Heart right ventricle (tissue), 16 donors: ENCODE results near the gene DERA. TPM values are rescaled to one million over a fixed set of nuclear protein-coding genes. Genes with fewer than 3 reads are reported as not detected.

ENCODE experiments used
- ATAC-seq, 8 donors: fragments of 200-7000 bp; cut with Tn5 transposase; one replicate each; pipeline ENCODE4 v1.9.1; 2020; ENCODE audit warnings: mild to moderate bottlenecking in 8 of 8, moderate library complexity in 8 of 8, moderate number of reproducible peaks in 1 of 8
- DNase-seq, 2 donors: peaks; one replicate each; pipeline ENCODE4 v3.0.0-alpha.2; 2020
- H3K27ac ChIP-seq, 10 donors: fragments of 200-600 bp; sonication (generic) in 2 of 10; one replicate each; pipeline versions ENCODE4 v1.5.0 to v1.8.0; 2020 to 2022; ENCODE audit warnings: mild to moderate bottlenecking in 3 of 10
- H3K27me3 ChIP-seq, 7 donors: fragments of 200-600 bp; one replicate each; pipeline ENCODE4 v1.8.0; 2021 to 2022; ENCODE audit warnings: mild to moderate bottlenecking in 2 of 7
- H3K36me3 ChIP-seq, 9 donors: fragments of 200-600 bp; sonication (generic) in 1 of 9; one replicate each; pipeline versions ENCODE4 v1.5.0 to v1.8.0; 2020 to 2022; ENCODE audit warnings: mild to moderate bottlenecking in 2 of 9
- H3K4me1 ChIP-seq, 9 donors: fragments of 200-600 bp; sonication (generic) in 1 of 9; one replicate each; pipeline versions ENCODE4 v1.5.0 to v1.8.0; 2020 to 2022; ENCODE audit warnings: mild to moderate bottlenecking in 4 of 9
- H3K4me3 ChIP-seq, 10 donors: fragments of 200-600 bp; sonication (generic) in 2 of 10; one replicate each; pipeline versions ENCODE4 v1.5.0 to v1.8.0; 2020 to 2022; ENCODE audit warnings: mild to moderate bottlenecking in 7 of 10, moderate library complexity in 2 of 10
- H3K9me3 ChIP-seq, 11 donors: fragments of 200-600 bp in 10 of 11; sonication (generic) in 2 of 11; one replicate each; pipeline versions ENCODE4 v1.5.0 to v1.8.0; 2013 to 2022; ENCODE audit warnings: mild to moderate bottlenecking in 2 of 11, control low read depth in 1 of 11, moderate library complexity in 1 of 11
- WGBS, 2 donors: extraction: QIAGEN DNeasy Blood & Tissue Kit; methylation state at CpG; one replicate each; pipeline ENCODE4 v1.1.7; 2013; ENCODE audit warnings: inconsistent platforms in 1 of 2; 5-methylcytosine and 5-hydroxymethylcytosine counted together
- intact Hi-C, 10 donors: fragments of 100-400 bp; cut with DNase I; formaldehyde crosslinking; loops; one replicate each; pipeline versions ENCODE4 v1.11.1 to v1.14.2; 2022
- polyA plus RNA-seq, 2 donors: library from polyadenylated mRNA; stranded (reverse); fragments of 200-250 nt; gene quantifications; one replicate each; pipeline ENCODE4 v1.2.3, GENCODE V29; 2013
- total RNA-seq, 10 donors: library from RNA; stranded (reverse); fragmentation: NEBNext Ultra II Directional in 3 of 10; extraction: Animal tissue kit (Norgen Biotek cat#: 25700) in 3 of 10; gene quantifications; one replicate each; pipeline versions ENCODE4 v1.2.1 to v1.2.4, GENCODE V29; 2021 to 2023
- TF ChIP-seq, protein P1 (sequence below), 9 donors: fragments of 200-600 bp; sonication (generic) in 2 of 9; IDR thresholded peaks; one replicate each; pipeline versions ENCODE4 v1.5.0 to v1.8.0; 2021 to 2022; ENCODE audit warnings: antibody characterized with exemption in 9 of 9, mild to moderate bottlenecking in 5 of 9, moderate library complexity in 1 of 9
- donor health status: Arrhythmogenic right ventricular cardiomyopathy.
- donor health status: ischemic (EF 13 %, LVEDD 7.1; RV severe dilation, severe dysfunction).
- donor health status: healthy with polysubstance abuse.
- donor health status: DM: no; HTN: yes; CAD: no.
- donor health status: DM: no; HTN: no; CAD: no.
- donor health status: ischemic (EF 25% LVEDD 6.9; RV normal size, moderate dysfunction).
- donor health status: ischemic (EF 25% LVEDD 5.7; RV mildly dilated, moderate dysfunction).
- donor health status: healthy.
- donor health status: DM: yes; HTN: yes; CAD: no.
- donor health status: Ischemic cardiomyopathy.
- donor health status: ischemic (EF 35%, LVEDD 5.7; RV mildly dilated, moderate dysfunction).
- donor health status: nonischemic (EF 11% LVEDD 7.7; RV severe dilation, severe dysfunction).
- donor health status: DM: yes; HTN: yes; CAD: no.
- donor health status: PGD.
- donor health status: ischemic (EF 29% LVEDD 5.4; RV normal size, mild dysfunction).
- donor health status: nonischemic (EF 23%, LVEDD 6.1; RV moderate dilation, normal function).

Gene DERA
- total and polyA plus RNA-seq, 12 donors = 14.6 to 23.8 (median 19.2) TPM

GRCh38 chr12:15955281-15955680 is 44.1 kb downstream of the DERA start:
- peaks cover 0 to 5% (median 0%) of the 10 kb centered on the region in 9 donors for H3K4me1 ChIP-seq
- no peaks in the 10 kb centered on the region for H3K27me3 ChIP-seq
- peaks cover 0 to 40% (median 9%) of the 10 kb centered on the region in 9 donors for H3K36me3 ChIP-seq
- H3K9me3 ChIP-seq = no peaks in the 10 kb centered on the region
- 83 to 90% methylated on average over 4 of the region's 4 CpGs for WGBS, 2 donors
- intact Hi-C loops = no loop called here
- no peak overlapping the region for H3K27ac ChIP-seq
- H3K4me3 ChIP-seq = no peak overlapping the region
- TF ChIP-seq, protein P1, sequence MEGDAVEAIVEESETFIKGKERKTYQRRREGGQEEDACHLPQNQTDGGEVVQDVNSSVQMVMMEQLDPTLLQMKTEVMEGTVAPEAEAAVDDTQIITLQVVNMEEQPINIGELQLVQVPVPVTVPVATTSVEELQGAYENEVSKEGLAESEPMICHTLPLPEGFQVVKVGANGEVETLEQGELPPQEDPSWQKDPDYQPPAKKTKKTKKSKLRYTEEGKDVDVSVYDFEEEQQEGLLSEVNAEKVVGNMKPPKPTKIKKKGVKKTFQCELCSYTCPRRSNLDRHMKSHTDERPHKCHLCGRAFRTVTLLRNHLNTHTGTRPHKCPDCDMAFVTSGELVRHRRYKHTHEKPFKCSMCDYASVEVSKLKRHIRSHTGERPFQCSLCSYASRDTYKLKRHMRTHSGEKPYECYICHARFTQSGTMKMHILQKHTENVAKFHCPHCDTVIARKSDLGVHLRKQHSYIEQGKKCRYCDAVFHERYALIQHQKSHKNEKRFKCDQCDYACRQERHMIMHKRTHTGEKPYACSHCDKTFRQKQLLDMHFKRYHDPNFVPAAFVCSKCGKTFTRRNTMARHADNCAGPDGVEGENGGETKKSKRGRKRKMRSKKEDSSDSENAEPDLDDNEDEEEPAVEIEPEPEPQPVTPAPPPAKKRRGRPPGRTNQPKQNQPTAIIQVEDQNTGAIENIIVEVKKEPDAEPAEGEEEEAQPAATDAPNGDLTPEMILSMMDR (IDR thresholded peaks at IDR 0.05) = no peak
- no peak for ATAC-seq
- no peak for DNase-seq

GRCh38 chr12:15956010-15956409 is 44.9 kb downstream of the DERA start:
- Histone ChIP-seq H3K27me3 (no peaks in the 10 kb centered on the region), H3K4me3 (no peak overlapping the region), H3K36me3 (peaks cover 0 to 48% (median 9%) of the 10 kb centered on the region in 9 donors), H3K4me1 (peaks cover 0 to 5% (median 0%) of the 10 kb centered on the region in 9 donors), H3K9me3 (no peaks in the 10 kb centered on the region), H3K27ac (no peak overlapping the region)
- TF ChIP-seq, protein P1 (IDR thresholded peaks at IDR 0.05) = no peak
- DNase-seq (no peak), ATAC-seq (no peak)
- intact Hi-C loops = no loop called here
- 80 to 93% methylated on average over 1 of the region's 1 CpG for WGBS, 2 donors

GRCh38 chr12:15956413-15957185 is 45.5 kb downstream of the DERA start:
- intact Hi-C loops = no loop called here
- no peak overlapping the region for H3K4me3 ChIP-seq
- peaks cover 0 to 5% (median 0%) of the 10 kb centered on the region in 9 donors for H3K4me1 ChIP-seq
- 97 to 98% methylated on average over 9 of the region's 9 CpGs for WGBS, 2 donors
- H3K27me3 ChIP-seq = no peaks in the 10 kb centered on the region
- H3K36me3 ChIP-seq = peaks cover 0 to 54% (median 9%) of the 10 kb centered on the region in 9 donors
- no peak for ATAC-seq
- no peaks in the 10 kb centered on the region for H3K9me3 ChIP-seq
- no peak overlapping the region for H3K27ac ChIP-seq
- no peak for DNase-seq
- TF ChIP-seq, protein P1 (IDR thresholded peaks at IDR 0.05) = no peak

DNA sequence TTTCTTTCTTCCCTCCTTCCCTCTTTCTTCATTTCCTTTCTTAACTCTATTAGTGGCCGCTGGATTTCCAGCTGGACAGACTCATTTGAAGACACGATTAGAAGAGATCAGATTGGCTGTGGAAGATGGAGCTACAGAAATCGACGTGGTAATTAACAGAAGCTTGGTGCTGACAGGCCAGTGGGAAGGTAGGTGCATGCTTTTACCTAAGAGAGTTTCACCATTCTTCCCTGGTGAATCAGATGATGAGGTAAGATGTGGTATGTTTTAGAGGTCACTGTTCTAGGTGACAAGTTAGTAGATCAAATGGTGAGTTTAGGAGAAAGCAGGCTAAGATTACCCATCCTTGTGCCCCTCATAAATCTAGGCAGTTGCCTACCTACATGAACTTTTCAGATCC is 51.6 kb downstream of the DERA start:
- no peak overlapping the region for H3K27ac ChIP-seq
- no peaks in the 10 kb centered on the region for H3K9me3 ChIP-seq
- TF ChIP-seq, protein P1 (IDR thresholded peaks at IDR 0.05) = no peak
- no peak for ATAC-seq
- DNase-seq = no peak
- intact Hi-C loops = no loop called here
- H3K36me3 ChIP-seq = peaks cover 0 to 95% (median 32%) of the 10 kb centered on the region in 9 donors
- H3K4me1 ChIP-seq = no peaks in the 10 kb centered on the region
- WGBS, 2 donors = 78 to 85% methylated on average over 4 of the region's 4 CpGs
- no peaks in the 10 kb centered on the region for H3K27me3 ChIP-seq
- no peak overlapping the region for H3K4me3 ChIP-seq
